GM21447 (cell line): Measurements from ENCODE around the gene CNPPD1.
"Not testable (repeated sequence)": the region's sequence is repeated elsewhere in the genome, so short reads cannot be mapped to it uniquely, and the experiment has no call there.

Source experiments
- ATAC-seq: cut with Tn5 transposase; IDR thresholded peaks from one replicate; pipeline ENCODE4 v1.9.1; 2021; ENCODE audit not compliant: unreplicated experiment

CNPPD1 gene

GRCh38 chr2:219209236-219210195, 32.8 kb upstream of the CNPPD1 start:
- no peak for ATAC-seq

DNA sequence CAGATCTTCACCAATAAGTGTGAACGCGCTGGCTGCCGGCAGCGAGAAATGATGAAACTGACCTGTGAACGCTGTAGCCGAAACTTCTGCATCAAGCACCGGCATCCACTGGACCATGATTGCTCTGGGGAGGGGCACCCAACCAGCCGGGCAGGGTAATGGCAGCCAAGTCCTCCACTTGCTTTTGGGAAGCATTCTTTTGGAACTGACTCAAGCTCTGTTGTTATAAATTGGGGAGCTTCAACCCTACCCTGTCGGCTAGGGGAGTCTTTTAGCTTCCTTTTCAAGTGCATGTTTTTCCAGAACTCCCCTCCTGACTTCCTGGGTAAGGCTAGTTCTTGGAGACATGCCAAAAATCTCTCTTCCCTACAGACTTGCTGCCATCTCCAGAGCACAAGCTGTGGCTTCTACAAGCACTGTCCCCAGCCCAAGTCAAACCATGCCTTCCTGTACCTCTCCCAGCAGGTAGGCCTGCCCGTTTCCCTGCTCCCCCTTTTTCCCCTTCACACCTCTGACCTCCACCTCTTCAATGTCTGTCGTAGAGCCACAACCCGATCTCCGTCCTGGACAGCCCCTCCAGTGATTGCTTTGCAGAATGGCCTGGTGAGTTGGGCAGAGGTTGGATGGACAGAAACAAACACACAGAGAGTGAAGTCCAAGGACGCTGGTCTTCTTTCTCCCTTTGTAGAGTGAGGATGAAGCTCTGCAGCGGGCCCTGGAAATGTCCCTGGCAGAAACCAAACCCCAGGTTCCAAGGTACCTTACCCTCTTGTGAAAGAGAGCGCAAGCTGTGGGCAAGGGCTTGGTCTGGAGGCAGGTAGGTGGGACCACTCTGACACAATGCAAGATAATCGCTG, 31.4 kb upstream of the CNPPD1 start:
- no peak for ATAC-seq

DNA sequence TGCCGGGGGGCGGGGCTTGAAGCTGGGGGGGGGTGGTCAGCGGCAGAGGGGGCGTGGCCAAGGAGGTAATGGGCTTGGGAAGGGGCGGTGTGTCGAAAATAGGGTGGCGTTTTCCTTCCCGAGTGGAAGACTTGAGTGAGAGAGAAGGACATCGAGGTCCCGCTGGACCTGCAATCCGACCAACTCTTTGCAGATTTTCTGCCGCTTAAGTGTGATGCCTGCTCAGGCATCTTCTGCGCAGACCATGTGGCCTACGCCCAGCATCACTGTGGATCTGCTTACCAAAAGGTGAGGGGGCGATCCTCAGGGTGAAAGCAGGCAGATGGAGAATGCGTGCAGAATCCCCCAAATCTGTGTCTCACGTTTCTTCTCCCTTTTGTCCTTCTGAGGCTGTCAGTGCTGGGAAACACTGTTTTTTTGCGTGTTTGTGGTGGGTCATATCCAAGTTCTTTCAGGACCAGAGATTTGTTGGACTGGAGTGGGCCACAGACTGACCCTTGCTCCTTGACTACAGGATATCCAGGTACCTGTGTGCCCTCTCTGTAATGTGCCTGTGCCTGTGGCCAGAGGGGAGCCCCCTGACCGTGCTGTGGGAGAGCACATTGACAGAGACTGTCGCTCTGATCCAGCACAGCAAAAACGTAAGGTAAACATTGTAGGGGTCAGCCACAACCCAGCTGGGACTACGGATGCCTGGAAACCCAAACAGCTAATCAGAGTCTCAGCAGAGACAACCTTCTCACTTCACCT, 30.6 kb upstream of the CNPPD1 start:
- ATAC-seq: no peak

DNA sequence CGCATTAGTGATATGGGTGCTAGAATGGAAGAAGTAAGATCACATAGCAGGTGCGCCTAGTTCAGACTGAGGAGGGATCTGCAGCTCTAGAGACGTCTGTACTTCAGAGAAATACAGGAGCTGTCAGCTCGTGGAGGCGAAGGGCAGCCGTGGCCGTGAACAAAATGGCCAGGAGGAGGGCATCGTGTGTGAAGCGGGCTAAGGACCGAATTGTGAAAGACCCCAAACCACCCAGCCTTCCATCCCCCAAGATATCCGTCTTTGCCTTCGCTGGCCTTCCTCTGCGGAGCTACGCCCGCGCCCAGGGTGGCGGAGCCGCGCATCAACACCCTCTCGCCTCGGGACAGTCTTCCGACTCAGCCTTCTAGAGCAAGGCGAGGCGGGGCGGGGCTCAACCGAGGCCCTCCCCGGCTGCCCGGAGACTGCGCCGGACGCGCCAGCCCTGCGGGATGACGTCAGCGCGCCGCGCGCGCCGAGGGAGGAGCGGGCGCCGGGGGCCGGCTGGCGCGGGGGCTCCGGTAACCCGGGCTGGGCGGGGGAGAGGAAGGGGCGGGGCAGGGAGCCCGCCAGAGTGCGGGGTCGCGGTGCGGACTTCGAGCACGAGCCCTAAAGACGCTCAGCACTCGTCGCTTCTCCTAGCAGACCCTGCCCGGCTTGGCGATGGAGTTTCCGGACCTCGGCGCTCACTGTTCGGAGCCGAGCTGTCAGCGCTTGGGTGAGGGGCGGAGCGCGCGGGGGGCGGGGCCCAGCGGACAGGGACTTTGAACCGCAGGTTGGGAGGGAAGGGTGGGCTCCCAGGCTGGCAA, 29.8 kb upstream of the CNPPD1 start, which contains the start of gene ZFAND2B:
TSS of gene ZFAND2B (plus strand) at position 455 of the 806 bp plus-strand sequence. CDS start at position 661, 206 bp downstream.
- peak; percentile 96 for ATAC-seq

- no peak for ATAC-seq
Measured at GRCh38 chr2:219205981-219206327, 29.2 kb upstream of the CNPPD1 start.

DNA sequence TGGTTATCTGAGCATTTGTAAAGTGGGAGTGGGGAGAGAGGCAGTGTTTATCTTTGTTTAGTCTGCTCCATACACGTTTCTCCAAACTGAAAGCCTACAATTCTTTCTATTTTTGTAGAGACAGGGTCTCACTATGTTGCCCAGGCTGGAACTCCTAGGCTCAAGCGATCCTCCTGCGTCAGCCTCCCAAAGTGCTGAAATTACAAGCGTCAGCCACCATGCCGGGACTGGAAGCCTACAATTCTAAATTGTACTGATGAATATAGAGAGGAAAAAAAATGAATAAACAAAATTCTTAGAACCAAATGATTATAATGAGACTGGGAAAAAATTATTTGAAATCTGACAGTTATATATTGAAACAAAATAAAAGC, 28.4 kb upstream of the CNPPD1 start:
- ATAC-seq: no peak

DNA sequence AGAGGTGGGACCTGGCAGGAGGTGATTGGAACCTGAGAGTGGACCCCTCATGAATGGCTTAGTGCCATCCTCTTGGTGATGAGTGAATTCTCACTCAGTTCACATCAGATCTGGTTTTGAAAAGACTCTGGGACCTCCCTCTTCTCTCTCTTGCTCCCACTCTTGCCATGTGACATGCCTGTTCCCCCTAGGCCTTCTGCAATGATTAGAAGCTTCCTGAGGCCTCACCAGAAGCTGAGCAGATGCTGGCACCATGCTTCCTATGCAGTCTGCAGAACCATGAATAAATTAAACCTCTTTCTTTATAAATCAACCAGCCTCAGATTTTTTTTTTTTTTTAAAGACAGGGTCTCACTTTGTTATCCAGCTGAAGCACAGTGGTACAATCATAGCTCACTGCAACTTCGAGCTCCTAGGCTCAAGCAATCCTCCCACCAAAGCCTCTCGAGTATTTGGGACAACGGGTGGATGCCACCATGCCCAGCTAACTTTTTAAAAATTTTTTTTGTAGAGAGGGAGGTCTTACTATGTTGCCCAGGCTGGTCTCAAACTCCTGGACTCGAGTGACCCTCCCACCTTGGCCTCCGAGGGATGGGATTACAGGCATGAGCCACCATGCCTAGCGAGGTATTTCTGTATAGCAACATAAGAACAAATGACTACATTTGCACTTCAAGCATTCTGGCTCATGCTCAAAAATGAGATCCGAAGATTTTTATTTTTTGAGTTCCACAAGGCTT, 27.9 kb upstream of the CNPPD1 start:
- ATAC-seq: no peak

DNA sequence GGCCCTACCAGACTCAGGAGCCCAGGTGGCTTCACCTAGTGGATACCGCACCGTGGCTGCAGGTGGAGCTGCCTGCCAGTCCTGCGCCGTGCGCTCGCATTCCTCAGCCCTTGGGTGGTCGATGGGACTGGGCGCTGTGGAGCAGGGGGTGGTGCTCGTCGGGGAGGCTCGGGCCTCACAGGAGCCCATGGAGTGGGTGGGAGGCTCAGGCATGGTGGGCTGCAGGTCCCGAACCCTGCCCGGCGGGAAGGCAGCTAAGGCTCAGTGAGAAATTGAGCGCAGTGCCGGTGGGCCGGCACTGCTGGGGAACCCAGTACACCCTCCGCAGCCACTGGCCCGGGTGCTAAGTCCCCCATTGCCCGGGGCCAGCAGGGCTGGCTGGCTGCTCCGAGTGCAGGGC, 24.6 kb upstream of the CNPPD1 start:
- ATAC-seq: not testable (repeated sequence)

DNA sequence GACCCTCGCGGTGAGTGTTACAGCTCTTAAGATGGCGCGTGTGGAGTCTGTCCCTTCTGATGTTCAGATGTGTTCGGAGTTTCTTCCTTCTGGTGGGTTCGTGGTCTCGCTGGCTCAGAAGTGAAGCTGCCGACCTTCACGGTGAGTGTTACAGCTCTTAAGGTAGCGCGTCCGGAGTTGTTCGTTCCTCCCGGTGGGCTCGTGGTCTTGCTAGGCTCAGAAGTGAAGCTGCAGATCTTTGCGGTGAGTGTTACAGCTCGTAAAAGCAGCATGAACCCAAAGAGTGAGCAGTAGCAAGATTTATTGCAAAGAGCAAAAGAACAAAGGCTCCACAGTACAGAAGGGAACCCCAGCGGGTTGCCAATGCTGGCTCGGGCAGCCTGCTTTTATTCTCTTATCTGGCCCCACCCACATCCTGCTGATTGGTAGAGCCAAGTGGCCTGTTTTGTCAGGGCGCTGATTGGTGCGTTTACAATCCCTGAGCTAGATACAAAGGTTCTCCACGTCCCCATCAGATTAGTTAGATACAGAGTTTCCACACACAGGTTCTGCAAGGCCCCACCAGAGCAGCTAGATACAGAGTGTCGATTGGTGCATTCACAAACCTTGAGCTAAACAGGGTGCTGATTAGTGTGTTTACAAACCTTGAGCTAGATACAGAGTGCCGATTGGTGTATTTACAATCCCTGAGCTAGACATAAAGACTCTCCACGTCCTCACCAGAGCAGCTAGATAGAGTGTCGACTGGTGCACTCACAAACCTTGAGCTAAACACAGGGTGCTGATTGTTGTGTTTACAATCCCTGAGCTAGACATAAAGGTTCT, 24.0 kb upstream of the CNPPD1 start:
- not testable (repeated sequence) for ATAC-seq

GRCh38 chr2:219199470-219200211, 22.9 kb upstream of the CNPPD1 start:
- no peak for ATAC-seq

DNA sequence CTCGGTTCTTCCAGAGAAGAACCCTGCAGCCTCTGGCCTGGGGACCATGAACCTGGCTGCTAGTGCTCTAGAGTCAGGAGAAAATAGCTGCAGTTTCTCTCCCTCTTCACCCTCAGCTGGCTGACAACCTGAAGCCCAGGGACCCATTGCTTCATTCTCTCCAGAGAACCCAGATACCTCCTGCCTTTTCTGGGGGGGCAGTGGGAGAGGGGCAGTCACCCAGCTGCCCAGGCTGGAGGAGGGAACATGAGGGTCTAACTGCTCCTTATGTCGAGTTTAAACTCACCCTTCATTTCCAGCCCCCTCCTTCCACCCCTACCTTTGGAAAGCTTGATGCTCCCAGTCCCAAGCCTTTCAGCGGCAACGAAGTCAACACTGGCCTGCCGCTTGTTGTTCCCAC, 22.2 kb upstream of the CNPPD1 start:
- no peak for ATAC-seq

- no peak for ATAC-seq
Measured at GRCh38 chr2:219197388-219197787, 20.7 kb upstream of the CNPPD1 start.

GRCh38 chr2:219186754-219187456, 10.2 kb upstream of the CNPPD1 start:
- no peak for ATAC-seq

GRCh38 chr2:219184121-219184520, 7.4 kb upstream of the CNPPD1 start:
- no peak for ATAC-seq

- ATAC-seq: no peak
Measured at GRCh38 chr2:219183151-219183772, 6.5 kb upstream of the CNPPD1 start.

DNA sequence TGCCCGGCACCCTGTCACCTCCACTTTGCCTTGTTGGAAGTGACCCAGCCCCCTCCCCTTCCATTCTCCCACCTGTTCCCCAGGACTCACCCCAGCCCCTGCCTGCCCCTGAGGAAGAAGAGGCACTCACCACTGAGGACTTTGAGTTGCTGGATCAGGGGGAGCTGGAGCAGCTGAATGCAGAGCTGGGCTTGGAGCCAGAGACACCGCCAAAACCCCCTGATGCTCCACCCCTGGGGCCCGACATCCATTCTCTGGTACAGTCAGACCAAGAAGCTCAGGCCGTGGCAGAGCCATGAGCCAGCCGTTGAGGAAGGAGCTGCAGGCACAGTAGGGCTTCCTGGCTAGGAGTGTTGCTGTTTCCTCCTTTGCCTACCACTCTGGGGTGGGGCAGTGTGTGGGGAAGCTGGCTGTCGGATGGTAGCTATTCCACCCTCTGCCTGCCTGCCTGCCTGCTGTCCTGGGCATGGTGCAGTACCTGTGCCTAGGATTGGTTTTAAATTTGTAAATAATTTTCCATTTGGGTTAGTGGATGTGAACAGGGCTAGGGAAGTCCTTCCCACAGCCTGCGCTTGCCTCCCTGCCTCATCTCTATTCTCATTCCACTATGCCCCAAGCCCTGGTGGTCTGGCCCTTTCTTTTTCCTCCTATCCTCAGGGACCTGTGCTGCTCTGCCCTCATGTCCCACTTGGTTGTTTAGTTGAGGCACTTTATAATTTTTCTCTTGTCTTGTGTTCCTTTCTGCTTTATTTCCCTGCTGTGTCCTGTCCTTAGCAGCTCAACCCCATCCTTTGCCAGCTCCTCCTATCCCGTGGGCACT, 5.8 kb upstream of the CNPPD1 start:
- no peak for ATAC-seq
